Stimulated activated CD4-positive, alpha-beta T cell treated with anti-CD3 and anti-CD28 coated beads, Interleukin-1b, Interleukin-23, amount 100 ng/mL, for 24 hours (primary cell): Measurements from ENCODE around the gene LAMA2.

Experiments
- DNase-seq, 4 experiments: peaks; one replicate each; pipeline ENCODE4 v3.0.0-alpha.2; 2020; ENCODE audit warnings: low read depth in 4 of 4, low spot score in 1 of 4

LAMA2 gene

DNA sequence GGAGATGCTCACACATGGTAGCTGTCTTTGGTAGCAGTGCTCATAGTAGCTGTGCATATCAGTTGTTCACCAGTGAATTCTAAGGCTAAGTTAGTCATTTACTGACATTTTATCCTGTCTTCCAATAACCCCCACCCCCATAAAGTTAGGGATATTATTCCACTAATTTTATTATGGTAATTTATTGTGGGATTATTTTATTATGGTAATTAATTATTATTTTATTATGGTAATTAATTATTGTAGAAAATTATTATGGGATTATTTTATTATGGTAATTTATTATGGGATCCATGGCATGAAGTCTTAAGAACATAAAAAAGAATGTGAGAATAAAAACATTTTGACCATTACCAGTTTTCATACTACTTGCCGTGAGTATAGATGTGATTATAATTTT is 406.5 kb downstream of the LAMA2 start:
- DNase-seq = no peak

GRCh38 chr6:129292836-129293235 is 409.9 kb downstream of the LAMA2 start:
- no peak for DNase-seq

- DNase-seq = no peak
Observed at GRCh38 chr6:129297592-129297991, 414.7 kb downstream of the LAMA2 start.

DNA sequence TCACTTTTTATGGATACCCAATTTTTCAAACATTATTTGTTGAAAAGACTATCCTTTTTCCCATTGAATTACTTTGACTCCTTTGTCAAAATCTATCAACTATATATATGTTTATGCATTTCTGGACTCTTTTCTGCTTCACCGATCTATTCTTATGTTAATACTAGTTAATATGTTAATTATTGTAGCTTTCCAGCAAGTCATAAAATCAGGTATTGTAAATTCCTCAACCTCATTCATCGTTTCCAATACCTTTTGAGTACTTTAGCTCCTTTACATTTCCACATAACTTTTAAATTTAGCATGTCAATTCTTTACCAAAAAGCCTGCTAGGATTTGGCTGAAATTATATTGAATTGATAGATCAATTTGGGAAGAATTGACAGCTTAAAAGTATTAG is 419.7 kb downstream of the LAMA2 start:
- no peak for DNase-seq

DNA sequence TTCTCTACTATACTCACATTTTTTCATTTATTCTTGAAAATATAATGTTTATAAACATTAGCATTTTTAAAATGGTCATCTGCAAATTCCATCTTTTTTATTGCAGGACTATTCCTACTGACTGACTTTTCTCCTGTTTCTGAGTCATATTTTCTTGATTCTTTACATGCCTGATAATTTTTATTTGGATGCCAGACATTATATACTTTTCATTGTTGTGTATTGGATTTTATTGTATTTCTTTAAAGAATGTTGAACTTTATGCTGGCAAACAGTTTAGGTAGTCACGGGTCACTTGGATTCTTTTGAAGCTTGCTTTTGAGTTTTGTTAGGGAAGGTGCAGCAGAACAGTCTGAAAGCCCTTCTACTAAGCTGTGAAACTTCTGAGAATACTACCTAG is 423.9 kb downstream of the LAMA2 start:
- no peak for DNase-seq

DNA sequence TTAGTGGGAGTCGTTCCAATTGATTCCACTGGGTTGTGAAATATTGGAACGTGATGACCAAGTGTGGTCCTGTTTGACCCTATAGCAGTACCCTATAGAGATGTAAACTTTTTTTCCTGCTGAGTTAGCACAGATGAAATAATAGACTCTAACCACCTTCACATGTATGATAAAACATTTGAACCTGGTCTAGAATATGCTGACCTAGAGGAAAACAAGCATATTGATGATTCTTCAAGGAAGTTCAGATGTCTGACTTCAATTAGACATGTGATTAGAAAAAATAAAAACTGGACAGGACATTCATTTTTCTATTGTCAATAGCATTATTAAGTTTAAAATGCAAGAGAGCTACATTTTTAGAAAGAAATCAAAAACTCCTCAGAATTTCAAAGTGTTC is 424.9 kb downstream of the LAMA2 start:
- DNase-seq = no peak

- no peak for DNase-seq
Observed at GRCh38 chr6:129309154-129309553, 426.2 kb downstream of the LAMA2 start.

DNA sequence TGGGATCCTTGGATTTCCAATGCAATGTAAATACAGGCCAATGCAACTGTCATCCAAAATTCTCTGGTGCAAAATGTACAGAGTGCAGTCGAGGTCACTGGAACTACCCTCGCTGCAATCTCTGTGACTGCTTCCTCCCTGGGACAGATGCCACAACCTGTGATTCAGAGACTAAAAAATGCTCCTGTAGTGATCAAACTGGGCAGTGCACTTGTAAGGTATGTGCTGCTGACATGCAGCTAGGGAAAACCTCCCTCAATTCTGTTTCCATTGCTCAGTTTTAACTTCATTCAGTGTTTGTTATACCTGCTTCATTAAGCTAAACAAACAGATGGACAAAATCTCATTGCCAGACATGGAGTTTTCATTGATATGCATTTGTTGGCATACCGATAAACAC is 429.9 kb downstream of the LAMA2 start:
- no peak for DNase-seq

- DNase-seq = no peak
Observed at GRCh38 chr6:129314575-129314974, 431.6 kb downstream of the LAMA2 start.

DNA sequence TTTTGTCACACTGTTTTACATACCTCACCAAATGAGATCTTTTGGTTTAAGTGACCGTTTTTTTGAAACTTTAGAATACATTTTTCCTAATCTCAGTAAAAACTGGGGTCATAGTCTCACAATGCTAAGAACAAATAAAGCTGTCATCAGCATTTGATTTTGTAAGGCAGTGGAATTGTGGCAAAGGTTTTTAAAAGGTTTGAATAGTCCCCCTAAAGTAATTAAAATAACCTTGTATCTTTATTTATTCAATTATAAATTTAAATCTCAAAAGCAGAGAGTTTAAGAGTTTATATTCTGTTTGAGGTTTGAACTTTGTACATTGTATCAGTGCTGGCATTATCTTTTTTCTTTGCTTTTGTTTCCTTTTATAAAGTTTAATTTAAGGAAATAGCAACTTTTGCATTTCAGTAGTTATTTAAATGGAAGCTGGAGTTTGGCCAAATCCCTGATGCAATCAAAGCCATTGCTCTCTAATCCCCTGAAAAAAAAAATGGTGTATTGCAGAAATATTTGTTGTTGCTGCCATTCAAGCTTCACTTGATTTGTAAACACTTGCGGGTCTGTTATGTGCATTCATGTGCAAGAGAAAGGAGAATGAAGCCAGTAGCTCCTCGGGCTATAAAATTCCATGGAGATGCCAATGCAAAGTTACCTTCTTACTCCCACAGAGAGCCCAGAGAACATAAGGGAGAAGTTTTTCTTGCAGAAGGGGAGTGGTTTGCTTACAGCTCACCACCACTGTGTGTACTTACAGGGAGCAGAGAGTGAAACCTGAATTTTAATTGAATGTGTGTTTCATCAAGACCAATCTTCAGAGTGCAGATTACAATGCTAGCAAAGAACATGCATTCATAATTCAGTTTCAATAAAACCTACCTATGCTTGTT is 435.2 kb downstream of the LAMA2 start:
- DNase-seq = no peak

DNA sequence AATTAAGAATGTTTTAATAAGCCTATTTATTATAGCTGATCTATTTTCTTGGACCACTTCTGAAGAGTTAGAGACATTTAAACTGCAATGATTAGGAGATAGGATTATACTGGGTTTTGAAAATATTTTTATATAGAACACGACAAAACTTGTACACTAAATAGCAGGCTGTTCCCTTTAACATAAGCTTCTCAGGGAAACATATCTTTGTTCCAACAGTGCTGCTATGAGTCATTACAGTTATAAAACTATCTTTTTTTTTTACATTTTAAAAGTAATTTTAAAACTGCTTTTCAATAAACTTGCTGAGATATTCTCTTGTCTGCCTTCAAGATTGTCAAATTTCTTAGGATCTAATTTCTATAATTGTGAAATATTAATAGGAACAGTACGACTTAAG is 438.0 kb downstream of the LAMA2 start:
- no peak for DNase-seq

GRCh38 chr6:129321303-129321702 is 438.4 kb downstream of the LAMA2 start:
- DNase-seq = no peak

DNA sequence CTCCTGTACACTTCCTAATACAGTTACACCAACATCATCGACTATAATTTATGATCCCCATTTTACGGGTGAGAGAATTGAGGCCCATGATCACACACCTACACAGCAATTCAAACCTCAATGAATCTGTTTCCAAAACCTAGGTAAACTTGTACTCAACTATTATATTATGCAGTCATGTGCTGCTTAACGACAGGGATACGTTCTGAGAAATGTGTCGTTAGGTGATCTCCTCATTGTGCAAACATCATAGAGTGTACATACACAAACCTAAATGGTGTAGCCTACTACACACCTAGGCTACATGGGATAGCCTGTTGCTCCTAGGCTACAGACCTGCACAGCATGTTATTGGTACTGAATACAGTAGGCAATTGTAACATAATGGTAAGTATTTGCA is 441.4 kb downstream of the LAMA2 start:
- no peak for DNase-seq

DNA sequence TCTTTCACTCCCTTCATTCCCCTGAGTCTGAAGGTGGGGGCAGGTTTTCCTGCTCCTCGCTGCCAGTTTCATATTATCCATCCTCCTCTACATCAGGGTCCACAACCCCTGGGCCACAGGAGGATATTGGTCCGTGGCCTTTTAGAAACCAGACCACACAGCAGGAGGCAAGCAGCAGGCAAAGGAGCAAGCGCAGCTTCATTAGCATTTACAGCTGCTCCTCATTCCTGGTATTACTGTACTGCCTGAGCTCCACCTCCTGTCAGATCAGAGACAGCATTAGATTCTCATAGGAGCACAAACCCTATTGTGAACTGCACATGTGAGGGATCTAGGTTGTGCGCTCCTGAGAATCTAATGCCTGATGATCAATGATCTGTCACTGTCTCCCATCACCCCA is 446.7 kb downstream of the LAMA2 start:
- no peak for DNase-seq

DNA sequence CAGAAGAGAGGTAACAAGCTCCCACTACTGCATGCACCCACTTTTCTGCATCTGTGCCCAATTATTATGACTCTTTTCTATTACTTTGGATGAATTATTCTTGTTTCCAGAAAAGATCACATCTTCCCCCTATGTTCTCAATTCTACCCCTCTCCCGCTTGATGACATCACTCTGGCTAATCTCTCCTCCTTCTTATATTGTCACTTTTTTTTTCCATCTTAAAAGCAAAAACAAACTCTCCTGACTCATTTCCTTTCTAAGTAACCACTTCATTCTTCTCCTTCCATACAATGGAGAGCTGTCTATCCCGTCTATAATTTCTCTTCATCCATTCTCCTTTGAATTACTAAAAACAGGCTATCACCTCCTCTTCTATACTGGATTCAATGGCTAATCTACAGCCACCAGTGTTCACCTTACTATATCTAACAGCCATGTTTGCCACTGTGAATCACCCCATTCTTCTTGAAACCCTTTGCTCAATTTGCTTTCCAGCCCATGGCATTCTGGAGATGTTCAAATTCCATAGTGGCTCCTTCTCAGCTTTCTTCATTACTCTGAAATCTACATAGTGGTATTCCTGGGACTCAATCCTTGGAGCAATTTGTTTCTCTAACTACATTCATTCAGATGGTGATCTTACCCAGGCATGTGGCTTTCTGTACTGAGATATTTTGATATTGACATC is 448.7 kb downstream of the LAMA2 start:
- DNase-seq = no peak

GRCh38 chr6:129335792-129336191 is 452.9 kb downstream of the LAMA2 start:
- no peak for DNase-seq

- DNase-seq = no peak
Observed at GRCh38 chr6:129338683-129339082, 455.7 kb downstream of the LAMA2 start.

- DNase-seq = no peak
Observed at GRCh38 chr6:129340983-129341382, 458.0 kb downstream of the LAMA2 start.

- DNase-seq = no peak
Observed at GRCh38 chr6:129342243-129342642, 459.3 kb downstream of the LAMA2 start.

GRCh38 chr6:129342796-129343195 is 459.9 kb downstream of the LAMA2 start:
- DNase-seq = no peak

DNA sequence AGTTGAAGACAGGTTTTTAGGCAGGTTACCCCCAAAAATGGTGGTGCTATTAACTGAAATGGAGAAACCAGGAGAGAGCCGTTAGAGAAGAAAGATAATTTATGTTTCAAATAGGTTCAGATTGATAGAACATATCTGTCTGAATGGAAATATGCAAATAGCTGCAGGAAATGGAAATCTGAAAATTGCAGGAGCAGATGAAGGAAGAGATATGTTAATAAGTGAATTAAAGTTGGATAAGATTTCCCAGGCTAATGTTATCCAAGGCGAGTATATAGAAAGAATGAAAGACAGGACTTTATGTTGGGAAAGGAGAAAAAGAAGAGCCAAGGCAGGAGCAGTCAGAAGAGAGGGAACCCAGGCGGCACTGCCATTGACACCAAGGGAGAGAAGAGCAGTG is 461.4 kb downstream of the LAMA2 start:
- DNase-seq = no peak

DNA sequence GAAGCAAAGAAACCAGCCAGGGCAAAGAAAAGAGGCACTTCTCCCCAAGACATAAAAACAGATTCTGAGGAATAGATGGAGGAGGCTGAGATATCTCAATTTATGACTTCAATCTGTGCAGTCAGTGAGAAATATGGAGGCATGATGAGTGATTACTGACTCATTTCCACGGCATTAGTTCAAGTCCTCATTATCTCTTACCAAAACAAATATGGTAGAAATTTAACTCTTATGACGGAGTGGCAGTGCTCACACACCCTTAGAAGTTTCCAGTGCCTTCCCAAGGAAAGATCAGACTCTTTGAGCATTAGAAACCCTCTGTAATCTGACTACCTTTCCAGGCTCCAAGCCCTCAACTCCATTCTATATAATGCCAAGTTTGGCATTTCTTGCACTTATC is 463.0 kb downstream of the LAMA2 start:
- DNase-seq = no peak

DNA sequence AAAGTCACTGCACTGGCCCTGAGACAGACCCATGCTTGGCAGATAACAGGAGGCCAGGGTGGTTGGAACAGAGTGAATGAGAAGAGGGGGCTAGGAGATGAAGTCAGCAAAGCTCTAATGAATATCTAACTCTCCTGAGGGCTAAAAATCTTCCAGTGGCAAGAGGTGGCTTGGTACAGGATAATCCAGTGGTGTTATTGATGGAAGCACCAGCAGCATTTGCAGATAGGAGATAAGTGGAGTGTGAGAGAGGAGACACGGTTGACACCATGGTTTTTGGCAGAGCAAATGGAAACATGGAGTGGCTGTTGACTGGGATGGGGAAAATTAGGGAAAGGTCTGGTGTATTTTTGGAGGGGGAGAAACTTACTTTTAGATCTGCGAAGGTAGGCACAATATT is 464.0 kb downstream of the LAMA2 start:
- no peak for DNase-seq
